Neural cell (in vitro differentiated cells): ENCODE results near the gene CHDH. TPM values are rescaled to one million over a fixed set of nuclear protein-coding genes. Genes with fewer than 3 reads are reported as not detected.

Experiments used
- H2AFZ ChIP-seq: fragments of 200-600, 300-800 bp; sonication (generic), shearing (Covaris generic); 2 replicates; pipeline ENCODE4 v1.6.0; 2014; ENCODE audit warnings: low read depth, mild to moderate bottlenecking, antibody characterized with exemption, low read length, moderate library complexity
- H3F3A ChIP-seq: fragments of 200-600 bp; shearing (Covaris generic); 2 replicates; pipeline ENCODE4 v1.6.1; 2016; ENCODE audit warnings: mild to moderate bottlenecking, moderate library complexity, mixed read lengths, antibody characterized with exemption, low read length; ENCODE audit not compliant: insufficient read depth, poor library complexity, severe bottlenecking
- H3K27ac ChIP-seq: fragments of 200-600, 300-800 bp; sonication (generic), shearing (Covaris generic); 2 replicates; pipeline ENCODE4 v1.5.1; 2014; ENCODE audit warnings: mild to moderate bottlenecking, low read length, moderate library complexity
- H3K27me3 ChIP-seq: fragments of 300-800, 200-600 bp; sonication (generic), shearing (Covaris generic); 2 replicates; pipeline ENCODE4 v1.6.0; 2014; ENCODE audit warnings: mild to moderate bottlenecking, low read depth, low read length, moderate library complexity; ENCODE audit not compliant: insufficient read depth
- H3K36me3 ChIP-seq: fragments of 300-800, 200-600 bp; sonication (generic), shearing (Covaris generic); 2 replicates; pipeline ENCODE4 v1.5.1; 2014; ENCODE audit warnings: mild to moderate bottlenecking, antibody characterized with exemption, low read length, moderate library complexity; ENCODE audit not compliant: insufficient read depth
- H3K4me2 ChIP-seq: fragments of 300-800, 200-600 bp; sonication (generic), shearing (Covaris generic); 2 replicates; pipeline ENCODE4 v1.6.0; 2014; ENCODE audit warnings: mild to moderate bottlenecking, low read length
- H3K4me3 ChIP-seq: fragments of 300-800, 200-600 bp; sonication (generic), shearing (Covaris generic); 2 replicates; pipeline ENCODE4 v1.5.1; 2014; ENCODE audit warnings: mild to moderate bottlenecking, low read length, moderate library complexity
- H3K79me2 ChIP-seq: fragments of 200-600 bp; shearing (Covaris generic); replicated peaks from 2 replicates; pipeline ENCODE4 v1.6.0; 2014; ENCODE audit warnings: mild to moderate bottlenecking, low read length, moderate library complexity; ENCODE audit not compliant: insufficient read depth
- H3K9ac ChIP-seq: fragments of 300-800, 200-600 bp; sonication (generic), shearing (Covaris generic); 2 replicates; pipeline ENCODE4 v1.6.1; 2016; ENCODE audit warnings: mild to moderate bottlenecking, low read length, mixed read lengths
- H3K9me2 ChIP-seq: fragments of 200-600 bp; shearing (Covaris generic); 2 replicates; pipeline ENCODE4 v1.6.1; 2016; ENCODE audit warnings: mild to moderate bottlenecking, low read length, mixed read lengths; ENCODE audit not compliant: insufficient read depth
- H3K9me3 ChIP-seq: fragments of 200-600, 300-800 bp; sonication (generic), shearing (Covaris generic); 2 replicates; pipeline ENCODE4 v1.6.1; 2016; ENCODE audit warnings: mild to moderate bottlenecking, mixed run types, low read length, moderate library complexity, mixed read lengths
- H4K20me1 ChIP-seq: fragments of 200-600 bp; shearing (Covaris generic); 2 replicates; pipeline ENCODE4 v1.6.1; 2016; ENCODE audit warnings: mild to moderate bottlenecking, mixed run types; ENCODE audit not compliant: insufficient read depth
- EP300 ChIP-seq: fragments of 450-650 bp; conservative IDR thresholded peaks from 2 replicates; pipeline ENCODE4 v1.6.1; 2014; ENCODE audit warnings: antibody characterized with exemption, mild to moderate bottlenecking, moderate library complexity; ENCODE audit not compliant: poor library complexity, severe bottlenecking
- EZH2 ChIP-seq: fragments of 200-600, 300-800 bp; shearing (Covaris generic), sonication (generic); IDR thresholded peaks from 2 replicates; pipeline ENCODE4 v1.6.1; 2014; ENCODE audit warnings: antibody characterized with exemption, low read length, borderline replicate concordance, mild to moderate bottlenecking; ENCODE audit not compliant: insufficient read depth, poor library complexity, severe bottlenecking
- MXI1 ChIP-seq: fragments of 450-650 bp; conservative IDR thresholded peaks from 2 replicates; pipeline ENCODE4 v1.6.1; 2014; ENCODE audit warnings: antibody characterized with exemption, mild to moderate bottlenecking; ENCODE audit not compliant: poor library complexity, severe bottlenecking
- POLR2AphosphoS5 ChIP-seq: IDR thresholded peaks from 2 replicates; pipeline ENCODE4 v1.6.1; 2012
- RAD21 ChIP-seq: fragments of 450-650 bp; conservative IDR thresholded peaks from 2 replicates; pipeline ENCODE4 v1.6.1; 2014; ENCODE audit warnings: antibody characterized with exemption, mild to moderate bottlenecking, moderate library complexity
- SMC3 ChIP-seq: fragments of 450-650 bp; conservative IDR thresholded peaks from 2 replicates; pipeline ENCODE4 v1.6.1; 2014; ENCODE audit warnings: antibody characterized with exemption, mild to moderate bottlenecking, moderate library complexity; ENCODE audit not compliant: poor library complexity
- TAF1 ChIP-seq: IDR thresholded peaks from 2 replicates; pipeline ENCODE4 v1.6.1; 2012; ENCODE audit warnings: low read depth
- polyA plus RNA-seq: library from polyadenylated mRNA; depleted of rRNA; stranded (reverse); fragments of >200 nt; gene quantifications from 2 replicates; pipeline ENCODE4 v1.2.3, GENCODE V29; 2014
- small RNA-seq, 3 experiments: library from RNA; depleted of rRNA; stranded (forward); fragments of <200 nt; gene quantifications; one replicate each; pipeline ENCODE3, GENCODE V24; 2012
- TF ChIP-seq, protein P1 (sequence below): fragments of 450-650 bp; IDR thresholded peaks from 2 replicates; pipeline ENCODE4 v1.5.1; 2014; ENCODE audit warnings: antibody characterized with exemption, mild to moderate bottlenecking, moderate library complexity; ENCODE audit not compliant: poor library complexity, severe bottlenecking
- TF ChIP-seq, protein P2 (sequence below): IDR thresholded peaks from 2 replicates; pipeline ENCODE4 v1.6.1; 2012; ENCODE audit warnings: borderline replicate concordance

The CHDH gene
- polyA plus RNA-seq, 1 donor from 2014 or later = 0.17 TPM

DNA sequence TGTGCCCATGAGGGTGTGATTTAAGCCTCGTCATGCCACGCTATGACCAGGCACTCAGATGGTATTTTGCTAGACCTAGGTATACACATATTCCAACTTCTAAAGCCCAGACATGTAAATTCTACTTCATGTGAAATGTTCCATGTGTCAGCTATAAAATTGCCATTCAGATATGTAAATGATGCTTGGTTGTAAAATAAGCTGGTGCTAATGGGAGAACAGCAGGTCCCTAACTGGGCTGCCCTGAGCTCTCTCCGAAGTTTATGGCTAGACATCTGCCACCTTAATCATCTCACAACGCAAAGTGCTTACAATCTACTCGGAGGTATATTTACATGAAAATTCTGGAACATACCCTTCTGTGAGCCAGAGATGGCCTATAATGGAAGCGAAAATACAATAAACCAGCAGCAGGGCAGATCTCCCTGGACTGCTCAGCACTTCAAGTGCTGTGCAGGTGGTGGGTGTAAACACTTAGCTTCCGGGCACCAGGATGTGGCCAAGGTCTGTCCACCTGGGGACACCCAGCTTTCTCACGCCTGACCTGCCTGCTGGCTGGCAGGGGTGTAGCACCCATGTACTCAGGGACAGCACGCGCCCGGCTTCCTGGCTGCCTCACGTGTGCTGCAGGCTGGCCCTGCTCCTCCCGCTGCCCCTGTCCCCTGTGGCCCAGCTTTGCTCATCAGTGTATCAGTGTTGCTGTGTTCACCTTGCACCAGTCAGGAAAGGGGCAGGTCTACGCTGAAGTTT is 82.0 kb downstream of the CHDH start (continued):
- TF ChIP-seq EZH2 = no peak
- no peak for TF ChIP-seq TAF1

DNA sequence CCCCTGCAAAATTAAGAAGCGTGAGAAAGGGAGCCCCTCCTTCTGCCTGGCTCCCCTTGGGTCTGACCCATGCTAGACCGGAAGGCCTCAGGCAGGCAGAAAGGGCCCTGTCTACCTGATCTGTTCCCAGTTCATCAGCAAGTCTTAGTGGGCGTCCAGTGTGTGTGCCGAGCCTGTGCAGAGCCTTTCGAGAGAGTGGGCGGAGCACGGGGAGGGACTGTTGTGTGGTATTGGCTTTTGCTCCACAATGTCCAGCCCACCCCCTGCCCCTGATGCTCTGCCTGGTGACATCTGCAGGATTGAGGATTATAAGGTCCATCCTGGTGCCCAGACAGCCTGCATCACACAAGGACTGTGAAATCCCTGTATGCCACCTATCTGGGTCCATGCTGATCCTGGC is 82.9 kb downstream of the CHDH start:
- Histone ChIP-seq H2AFZ (no peak overlapping the region), H3K9me2 (no peaks in the 10 kb centered on the region), H3K4me2 (no peak overlapping the region), H3K79me2 (no peaks in the 10 kb centered on the region), H3K9ac (no peak overlapping the region), H3F3A (no peaks in the 10 kb centered on the region), H3K27ac (no peak overlapping the region), H3K27me3 (no peaks in the 10 kb centered on the region), H3K9me3 (no peaks in the 10 kb centered on the region), H3K4me3 (no peak overlapping the region), H3K36me3 (no peaks in the 10 kb centered on the region), H4K20me1 (no peaks in the 10 kb centered on the region)
- TF ChIP-seq, protein P1, sequence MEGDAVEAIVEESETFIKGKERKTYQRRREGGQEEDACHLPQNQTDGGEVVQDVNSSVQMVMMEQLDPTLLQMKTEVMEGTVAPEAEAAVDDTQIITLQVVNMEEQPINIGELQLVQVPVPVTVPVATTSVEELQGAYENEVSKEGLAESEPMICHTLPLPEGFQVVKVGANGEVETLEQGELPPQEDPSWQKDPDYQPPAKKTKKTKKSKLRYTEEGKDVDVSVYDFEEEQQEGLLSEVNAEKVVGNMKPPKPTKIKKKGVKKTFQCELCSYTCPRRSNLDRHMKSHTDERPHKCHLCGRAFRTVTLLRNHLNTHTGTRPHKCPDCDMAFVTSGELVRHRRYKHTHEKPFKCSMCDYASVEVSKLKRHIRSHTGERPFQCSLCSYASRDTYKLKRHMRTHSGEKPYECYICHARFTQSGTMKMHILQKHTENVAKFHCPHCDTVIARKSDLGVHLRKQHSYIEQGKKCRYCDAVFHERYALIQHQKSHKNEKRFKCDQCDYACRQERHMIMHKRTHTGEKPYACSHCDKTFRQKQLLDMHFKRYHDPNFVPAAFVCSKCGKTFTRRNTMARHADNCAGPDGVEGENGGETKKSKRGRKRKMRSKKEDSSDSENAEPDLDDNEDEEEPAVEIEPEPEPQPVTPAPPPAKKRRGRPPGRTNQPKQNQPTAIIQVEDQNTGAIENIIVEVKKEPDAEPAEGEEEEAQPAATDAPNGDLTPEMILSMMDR = no peak
- no peak for TF ChIP-seq TAF1
- TF ChIP-seq RAD21 = no peak
- TF ChIP-seq, protein P2, sequence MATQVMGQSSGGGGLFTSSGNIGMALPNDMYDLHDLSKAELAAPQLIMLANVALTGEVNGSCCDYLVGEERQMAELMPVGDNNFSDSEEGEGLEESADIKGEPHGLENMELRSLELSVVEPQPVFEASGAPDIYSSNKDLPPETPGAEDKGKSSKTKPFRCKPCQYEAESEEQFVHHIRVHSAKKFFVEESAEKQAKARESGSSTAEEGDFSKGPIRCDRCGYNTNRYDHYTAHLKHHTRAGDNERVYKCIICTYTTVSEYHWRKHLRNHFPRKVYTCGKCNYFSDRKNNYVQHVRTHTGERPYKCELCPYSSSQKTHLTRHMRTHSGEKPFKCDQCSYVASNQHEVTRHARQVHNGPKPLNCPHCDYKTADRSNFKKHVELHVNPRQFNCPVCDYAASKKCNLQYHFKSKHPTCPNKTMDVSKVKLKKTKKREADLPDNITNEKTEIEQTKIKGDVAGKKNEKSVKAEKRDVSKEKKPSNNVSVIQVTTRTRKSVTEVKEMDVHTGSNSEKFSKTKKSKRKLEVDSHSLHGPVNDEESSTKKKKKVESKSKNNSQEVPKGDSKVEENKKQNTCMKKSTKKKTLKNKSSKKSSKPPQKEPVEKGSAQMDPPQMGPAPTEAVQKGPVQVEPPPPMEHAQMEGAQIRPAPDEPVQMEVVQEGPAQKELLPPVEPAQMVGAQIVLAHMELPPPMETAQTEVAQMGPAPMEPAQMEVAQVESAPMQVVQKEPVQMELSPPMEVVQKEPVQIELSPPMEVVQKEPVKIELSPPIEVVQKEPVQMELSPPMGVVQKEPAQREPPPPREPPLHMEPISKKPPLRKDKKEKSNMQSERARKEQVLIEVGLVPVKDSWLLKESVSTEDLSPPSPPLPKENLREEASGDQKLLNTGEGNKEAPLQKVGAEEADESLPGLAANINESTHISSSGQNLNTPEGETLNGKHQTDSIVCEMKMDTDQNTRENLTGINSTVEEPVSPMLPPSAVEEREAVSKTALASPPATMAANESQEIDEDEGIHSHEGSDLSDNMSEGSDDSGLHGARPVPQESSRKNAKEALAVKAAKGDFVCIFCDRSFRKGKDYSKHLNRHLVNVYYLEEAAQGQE = no peak
- TF ChIP-seq EP300 = no peak
- TF ChIP-seq EZH2 = no peak
- no peak for TF ChIP-seq POLR2AphosphoS5
- no peak for TF ChIP-seq SMC3
- no peak for TF ChIP-seq MXI1

Small RNAs within 50 kb of the gene (small RNA-seq; reads per million reads assigned to genes)
- gene AC012467.1 = 0 reads per million in 3 experiments

Other genes starting within 250 kb of the CHDH start
- 0.83 and 2.2 TPM in 2 replicates for gene IL17RB, start 149 bp upstream of the CHDH start, polyA plus RNA-seq
- gene ACTR8, start 35.7 kb upstream of the CHDH start, polyA plus RNA-seq = 19.7 and 28.4 TPM in 2 replicates
- gene SELENOK, start 45.4 kb upstream of the CHDH start, polyA plus RNA-seq = 113 and 136 TPM in 2 replicates